OCI-LY1 (cell line): ENCODE measurements around the gene RMND5B.

ENCODE experiments used
- CTCF ChIP-seq: fragments of 200-600 bp; sonication (generic), shearing (Covaris generic); IDR thresholded peaks from 2 replicates; pipeline ENCODE4 v1.5.1; 2017; ENCODE audit warnings: mild to moderate bottlenecking, antibody characterized with exemption, low read length, moderate library complexity, mixed read lengths
- EZH2 ChIP-seq: fragments of 200-600 bp; sonication (generic), shearing (Covaris generic); IDR thresholded peaks from 2 replicates; pipeline ENCODE4 v1.8.0; 2017; ENCODE audit warnings: borderline replicate concordance, mixed run types, mild to moderate bottlenecking, antibody characterized with exemption, low read length, moderate library complexity, mixed read lengths

DNA sequence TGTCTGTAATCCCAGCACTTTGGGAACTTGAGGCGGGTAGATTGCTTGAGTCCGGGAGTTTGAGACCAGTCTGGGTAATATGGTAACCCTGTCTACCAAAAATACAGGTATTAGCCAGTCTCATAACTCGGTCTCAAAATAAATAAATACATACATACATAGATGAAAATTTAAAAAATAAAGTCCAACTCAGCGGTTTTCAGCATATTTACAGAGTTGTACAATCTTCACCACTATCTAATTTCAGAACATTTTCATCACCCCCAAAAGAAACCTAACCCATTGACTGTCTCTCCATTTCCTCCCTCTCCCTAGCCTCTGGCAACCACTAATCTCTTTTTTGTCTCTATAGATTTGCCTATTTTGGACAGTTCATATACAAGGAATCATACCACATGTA lies 10.7 kb downstream of the RMND5B start:
- TF ChIP-seq CTCF (no peak), EZH2 (no peak)
